HG03575 (cell line): Measurements from ENCODE around the gene BFSP1.

Source experiments
- ATAC-seq: cut with Tn5 transposase; IDR thresholded peaks from one replicate; pipeline ENCODE4 v1.9.1; 2021; ENCODE audit not compliant: unreplicated experiment, insufficient number of reproducible peaks, low FRiP score; ENCODE audit errors: extremely low read depth

The BFSP1 gene

DNA sequence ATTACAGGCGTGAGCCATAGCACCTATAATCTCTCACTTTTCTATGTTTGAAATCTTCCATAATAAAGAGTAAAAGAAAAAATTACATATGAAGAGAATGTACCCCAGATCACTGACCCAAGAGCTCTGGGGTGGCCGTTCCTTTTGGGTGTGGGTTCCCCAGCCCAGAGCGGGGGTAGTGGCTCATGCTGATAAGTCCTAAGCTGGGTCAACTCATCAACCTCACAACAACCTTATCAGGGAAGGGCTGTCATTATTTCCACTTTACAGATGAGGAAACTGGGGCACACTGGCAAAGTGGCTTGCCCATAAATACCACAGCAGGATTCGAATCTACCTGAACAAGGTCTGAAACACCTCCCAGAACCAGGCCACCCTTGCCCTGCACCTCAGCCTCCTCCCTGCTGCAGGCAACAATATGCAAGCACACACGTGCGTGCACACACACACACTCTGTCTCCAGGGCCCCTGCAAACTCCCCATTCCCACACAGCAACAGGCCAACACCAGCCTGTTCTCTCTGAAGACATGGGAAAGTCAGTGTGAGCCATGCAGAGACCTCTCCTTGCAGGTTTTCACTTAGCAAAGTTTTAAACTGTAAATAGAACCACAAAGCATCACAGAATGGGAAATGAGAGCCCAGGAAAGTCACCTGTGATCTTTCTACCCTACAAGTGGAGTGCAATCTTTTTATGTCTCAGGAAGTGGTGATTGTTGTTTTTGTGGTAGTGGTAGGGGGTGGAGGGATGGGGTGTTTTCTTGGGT lies 27.7 kb downstream of the BFSP1 start:
- no peak for ATAC-seq

DNA sequence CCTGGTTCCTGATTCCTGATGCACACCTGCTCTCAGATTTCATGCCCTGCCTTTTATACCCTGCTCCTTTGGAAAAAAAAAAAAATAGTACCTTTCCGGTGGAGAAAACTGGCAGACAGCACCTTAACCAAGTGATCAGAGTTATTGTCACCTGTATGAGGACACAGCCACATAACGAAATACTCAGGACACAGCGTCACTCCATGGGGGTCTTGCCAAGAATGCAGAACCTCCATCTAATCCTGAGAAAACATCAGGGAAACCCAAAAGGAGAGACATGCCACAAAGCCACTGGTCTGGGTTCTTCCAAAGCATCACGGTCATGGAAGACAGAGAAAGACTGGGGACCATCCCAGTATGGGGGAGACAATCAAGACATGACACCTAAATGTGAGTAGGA lies 29.1 kb downstream of the BFSP1 start:
- ATAC-seq = no peak

GRCh38 chr20:17501701-17502100 lies 29.5 kb downstream of the BFSP1 start:
- no peak for ATAC-seq

- no peak for ATAC-seq
Observed at GRCh38 chr20:17500826-17501225, 30.4 kb downstream of the BFSP1 start.

- no peak for ATAC-seq
Observed at GRCh38 chr20:17500271-17500670, 30.9 kb downstream of the BFSP1 start.

- ATAC-seq = no peak
Observed at GRCh38 chr20:17499041-17499440, 32.1 kb downstream of the BFSP1 start.

- no peak for ATAC-seq
Observed at GRCh38 chr20:17498641-17499040, 32.5 kb downstream of the BFSP1 start.

DNA sequence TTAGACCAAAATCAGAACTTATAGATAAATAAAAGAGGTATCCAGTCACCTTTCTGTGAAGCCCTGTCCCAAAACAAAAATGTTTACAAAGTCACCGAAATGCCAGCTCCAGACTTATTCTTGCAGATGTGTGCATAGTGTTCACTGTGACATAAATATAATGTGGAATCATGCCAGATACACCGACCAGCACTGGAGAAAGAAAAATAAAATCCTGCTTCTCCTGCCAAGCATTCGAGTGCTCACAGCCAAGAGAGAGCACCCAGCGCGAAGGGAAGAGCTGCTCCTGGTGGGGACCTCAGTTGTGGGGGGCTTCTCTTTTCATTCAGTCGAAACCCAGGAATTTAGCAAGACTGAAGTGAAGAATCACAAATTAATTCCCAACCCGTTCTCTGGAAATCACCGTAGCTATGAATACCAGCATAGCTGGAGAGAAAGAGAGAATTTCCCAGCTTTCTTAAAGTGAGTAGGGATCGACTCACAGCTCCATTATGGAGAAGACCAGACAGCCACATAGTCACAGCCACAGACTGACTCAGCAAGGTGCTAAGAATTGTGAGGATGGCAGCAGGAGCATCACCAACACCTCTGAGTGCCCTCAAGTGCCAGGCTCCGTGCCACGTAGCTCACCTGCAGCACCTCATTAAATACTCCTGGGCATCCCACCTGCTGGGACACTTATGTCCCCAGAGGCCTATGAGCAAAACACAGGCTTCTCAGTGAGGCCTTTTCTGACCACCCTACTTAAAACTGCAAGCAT lies 33.2 kb downstream of the BFSP1 start:
- ATAC-seq = no peak

GRCh38 chr20:17495826-17496225 lies 35.4 kb downstream of the BFSP1 start:
- ATAC-seq = no peak

DNA sequence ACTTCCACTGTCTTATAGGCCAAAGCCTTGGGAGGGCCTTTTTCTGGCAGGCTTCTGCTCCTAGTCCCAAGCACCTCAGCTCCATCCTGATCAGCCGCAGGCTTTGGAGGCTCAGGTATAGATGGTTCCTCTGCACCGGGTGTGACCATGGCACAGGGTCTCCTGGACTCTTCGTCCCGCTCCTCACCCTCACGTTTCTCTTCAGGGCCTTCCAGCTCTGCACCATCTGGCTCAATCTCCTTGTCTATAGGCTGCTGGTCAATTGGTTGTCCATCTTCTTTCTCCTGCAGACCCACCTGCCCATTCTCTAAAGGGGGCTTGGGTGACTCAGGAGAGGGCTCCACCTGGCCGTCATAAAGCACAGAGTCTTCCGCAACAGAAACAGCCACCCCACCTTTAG lies 37.0 kb downstream of the BFSP1 start:
- ATAC-seq = no peak

DNA sequence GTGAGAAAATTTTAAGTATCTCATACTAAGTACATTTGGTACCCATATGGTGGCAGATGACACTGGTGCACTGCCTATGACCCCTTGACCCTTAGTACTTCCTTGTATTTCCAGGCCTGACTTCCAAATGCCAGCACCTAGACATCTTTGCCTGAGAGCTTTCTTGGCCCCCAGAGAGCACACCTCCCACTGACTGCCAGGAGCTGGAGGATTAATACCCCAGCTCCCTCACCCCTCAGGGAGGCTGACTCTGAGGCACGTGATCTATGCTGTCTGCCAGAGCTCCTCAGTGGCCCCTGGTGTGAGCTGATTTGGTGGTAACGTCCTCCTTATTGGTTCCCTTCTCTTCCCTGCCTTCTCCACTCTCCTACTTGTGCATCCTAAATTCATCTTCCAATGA lies 38.0 kb downstream of the BFSP1 start:
- no peak for ATAC-seq

DNA sequence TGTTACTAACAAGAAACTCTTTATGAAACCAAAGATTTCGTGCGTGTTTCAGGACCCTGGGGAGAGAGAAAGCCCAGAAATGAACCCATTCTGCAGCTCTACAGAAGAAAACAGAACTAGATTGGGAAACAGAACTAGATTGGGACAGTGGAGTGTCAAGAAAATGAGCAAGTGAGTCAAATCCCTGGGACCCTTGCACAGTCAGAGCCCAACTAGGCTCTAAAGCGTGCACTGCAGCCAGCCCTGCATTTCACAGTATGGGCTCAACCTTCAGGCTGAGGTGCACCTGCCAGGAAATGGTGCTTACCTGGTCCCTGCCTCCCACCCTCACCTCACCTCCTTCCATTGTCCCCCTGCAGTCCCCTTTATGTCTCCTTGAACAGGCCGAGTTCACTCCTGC lies 39.7 kb downstream of the BFSP1 start:
- ATAC-seq = no peak

- ATAC-seq = no peak
Observed at GRCh38 chr20:17491041-17491440, 40.1 kb downstream of the BFSP1 start.

GRCh38 chr20:17490501-17490900 lies 40.7 kb downstream of the BFSP1 start:
- ATAC-seq = no peak

DNA sequence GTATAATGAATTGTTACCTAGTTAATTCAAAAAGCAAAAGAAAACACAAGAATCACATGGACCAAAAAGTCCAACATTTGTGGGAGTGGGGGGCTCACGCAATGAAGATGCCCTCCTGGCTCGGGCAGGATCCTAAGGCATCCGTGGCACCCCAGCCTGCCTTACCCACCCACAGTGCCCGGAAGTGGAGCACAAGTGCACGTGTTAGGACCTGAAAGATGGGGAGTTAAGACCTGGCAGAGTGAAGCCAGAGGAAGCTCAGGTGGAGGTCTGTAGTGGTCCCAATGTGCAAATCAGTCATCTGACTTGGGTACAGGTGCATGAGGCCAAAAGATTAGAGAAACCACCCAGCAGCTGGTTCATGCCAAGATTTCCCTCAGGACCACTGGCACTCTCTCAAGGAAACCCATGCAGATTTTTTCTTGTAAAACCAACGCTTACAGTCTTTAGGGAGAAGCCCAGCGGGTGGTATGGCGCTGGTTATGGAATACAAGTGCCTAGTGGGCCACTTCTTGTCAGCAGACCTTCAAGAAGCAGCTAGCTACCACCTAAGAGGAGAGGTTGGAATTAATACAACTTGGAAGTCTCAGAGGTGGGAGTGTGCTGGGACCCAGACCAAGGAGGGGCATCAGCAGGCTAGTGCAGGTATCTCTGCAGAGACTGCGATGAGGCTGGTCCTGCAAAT lies 42.1 kb downstream of the BFSP1 start:
- no peak for ATAC-seq

DNA sequence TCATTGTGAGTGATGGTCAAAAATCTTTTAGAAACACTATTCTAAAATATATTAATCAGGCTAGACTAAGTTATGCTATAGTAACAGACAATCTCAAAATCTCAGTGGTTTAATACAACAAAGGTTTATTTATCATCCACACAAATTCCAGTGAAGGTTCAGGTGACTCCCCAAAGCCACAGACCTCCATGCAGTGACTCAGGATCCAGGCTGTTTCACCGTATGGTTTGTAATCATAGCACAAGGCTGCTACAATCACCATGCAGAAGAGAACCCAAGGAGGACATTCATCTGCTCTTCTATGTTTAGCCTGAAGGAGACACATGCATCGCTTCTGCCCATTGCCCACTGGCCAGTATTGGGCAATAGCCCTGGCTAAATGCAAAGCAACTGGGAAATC lies 46.2 kb downstream of the BFSP1 start:
- no peak for ATAC-seq

DNA sequence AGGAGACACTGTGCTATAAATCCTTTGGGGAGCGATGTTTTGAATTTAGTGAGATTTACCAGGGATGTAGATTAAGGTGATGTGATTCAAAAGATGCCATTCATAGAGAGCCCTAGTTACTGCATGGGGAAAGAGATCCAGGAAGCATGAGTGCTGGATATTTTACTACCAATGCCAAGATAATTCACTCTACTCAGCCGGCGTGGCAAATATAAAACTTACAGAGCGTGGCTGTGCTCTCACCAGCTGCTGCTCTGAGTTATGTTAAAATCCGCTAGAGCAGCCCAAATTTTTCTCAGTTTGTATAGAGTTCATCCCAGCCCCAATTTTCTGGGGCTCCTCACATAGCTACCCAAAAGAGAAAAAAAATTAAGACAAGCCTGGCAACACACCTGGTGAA lies 48.6 kb downstream of the BFSP1 start:
- ATAC-seq = no peak

DNA sequence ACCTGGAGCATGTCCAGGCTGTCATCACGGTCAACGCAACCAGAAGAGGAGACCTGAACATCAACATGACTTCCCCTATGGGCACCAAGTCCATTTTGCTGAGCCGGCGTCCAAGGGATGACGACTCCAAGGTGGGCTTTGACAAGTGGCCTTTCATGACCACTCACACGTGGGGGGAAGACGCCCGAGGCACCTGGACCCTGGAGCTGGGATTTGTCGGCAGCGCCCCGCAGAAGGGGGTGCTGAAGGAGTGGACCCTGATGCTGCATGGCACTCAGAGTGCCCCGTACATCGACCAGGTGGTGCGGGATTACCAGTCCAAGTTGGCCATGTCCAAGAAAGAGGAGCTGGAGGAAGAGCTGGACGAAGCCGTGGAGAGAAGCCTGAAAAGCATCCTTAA lies 49.5 kb downstream of the BFSP1 start:
- ATAC-seq = no peak

DNA sequence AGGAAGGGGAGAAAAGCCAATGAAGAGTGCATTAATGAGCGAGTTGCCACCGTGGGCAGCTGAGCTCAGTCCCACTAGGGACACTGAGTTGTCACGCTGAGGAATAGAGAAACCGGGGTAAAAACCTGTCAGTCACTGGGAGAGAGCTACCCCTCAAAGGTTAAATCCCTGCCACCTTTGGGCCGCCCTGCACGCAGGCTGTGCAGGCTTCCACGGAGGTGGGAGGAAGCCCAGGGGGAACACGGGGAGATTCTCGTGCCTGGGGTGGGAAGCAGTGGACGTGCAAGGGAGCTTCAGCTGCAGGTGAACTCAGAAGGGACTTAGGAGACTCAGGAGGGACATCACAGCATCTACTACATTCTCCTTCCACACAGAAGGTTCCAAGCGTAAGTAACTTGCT lies 50.5 kb downstream of the BFSP1 start:
- ATAC-seq = no peak

- no peak for ATAC-seq
Observed at GRCh38 chr20:17479063-17479657, 52.0 kb downstream of the BFSP1 start.
